GM18870 (cell line): ENCODE results near the gene TMEM183A.

ENCODE experiments used
- ATAC-seq: cut with Tn5 transposase; IDR thresholded peaks from one replicate; pipeline ENCODE4 v1.9.1; 2021; ENCODE audit warnings: moderate library complexity; ENCODE audit not compliant: unreplicated experiment

Gene TMEM183A, protein sequence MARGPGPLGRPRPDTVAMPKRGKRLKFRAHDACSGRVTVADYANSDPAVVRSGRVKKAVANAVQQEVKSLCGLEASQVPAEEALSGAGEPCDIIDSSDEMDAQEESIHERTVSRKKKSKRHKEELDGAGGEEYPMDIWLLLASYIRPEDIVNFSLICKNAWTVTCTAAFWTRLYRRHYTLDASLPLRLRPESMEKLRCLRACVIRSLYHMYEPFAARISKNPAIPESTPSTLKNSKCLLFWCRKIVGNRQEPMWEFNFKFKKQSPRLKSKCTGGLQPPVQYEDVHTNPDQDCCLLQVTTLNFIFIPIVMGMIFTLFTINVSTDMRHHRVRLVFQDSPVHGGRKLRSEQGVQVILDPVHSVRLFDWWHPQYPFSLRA

DNA sequence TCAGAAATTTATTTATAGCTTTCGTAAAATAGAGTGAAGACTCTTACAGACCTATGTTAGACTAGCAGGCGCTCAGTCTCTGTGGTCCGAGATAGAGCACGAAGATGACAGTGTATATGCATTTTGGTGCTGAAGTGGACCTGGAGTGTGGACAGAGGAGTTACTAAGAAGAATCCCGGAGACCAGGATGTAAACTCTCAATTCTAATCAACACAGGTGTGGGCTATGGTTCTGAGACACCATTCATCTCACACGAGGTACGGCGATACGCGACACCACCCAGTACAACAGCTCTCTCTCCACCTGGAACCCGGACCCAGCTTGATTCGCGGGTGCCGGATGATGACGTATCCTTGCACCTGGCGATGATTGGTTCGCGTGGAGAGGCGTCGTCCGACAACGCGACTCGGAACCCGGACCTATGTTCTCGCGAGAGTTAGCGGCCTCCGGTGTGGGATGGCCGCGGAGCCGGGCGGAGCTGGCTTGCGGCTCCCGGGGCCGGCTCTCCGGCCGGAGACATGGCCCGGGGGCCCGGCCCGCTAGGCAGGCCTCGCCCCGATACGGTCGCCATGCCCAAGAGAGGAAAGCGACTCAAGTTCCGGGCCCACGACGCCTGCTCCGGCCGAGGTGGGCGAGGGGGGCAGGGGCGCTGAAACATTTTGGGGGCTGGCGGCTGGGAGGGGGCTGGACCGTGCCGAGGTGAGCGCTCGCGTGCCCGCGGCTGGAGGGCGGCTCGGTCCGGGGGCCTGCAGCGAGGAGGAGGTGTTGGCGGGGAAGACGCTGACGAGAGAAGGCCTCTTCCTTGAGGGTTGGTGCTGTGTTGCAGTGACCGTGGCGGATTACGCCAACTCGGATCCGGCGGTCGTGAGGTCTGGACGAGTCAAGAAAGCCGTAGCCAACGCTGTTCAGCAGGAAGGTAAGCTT, at the start of gene TMEM183A:
Gene TMEM183A (plus strand): TSS at position 427 of the 924 bp plus-strand sequence. CDS start 92 bp downstream, at position 519.
- peak; percentile 74 for ATAC-seq

DNA sequence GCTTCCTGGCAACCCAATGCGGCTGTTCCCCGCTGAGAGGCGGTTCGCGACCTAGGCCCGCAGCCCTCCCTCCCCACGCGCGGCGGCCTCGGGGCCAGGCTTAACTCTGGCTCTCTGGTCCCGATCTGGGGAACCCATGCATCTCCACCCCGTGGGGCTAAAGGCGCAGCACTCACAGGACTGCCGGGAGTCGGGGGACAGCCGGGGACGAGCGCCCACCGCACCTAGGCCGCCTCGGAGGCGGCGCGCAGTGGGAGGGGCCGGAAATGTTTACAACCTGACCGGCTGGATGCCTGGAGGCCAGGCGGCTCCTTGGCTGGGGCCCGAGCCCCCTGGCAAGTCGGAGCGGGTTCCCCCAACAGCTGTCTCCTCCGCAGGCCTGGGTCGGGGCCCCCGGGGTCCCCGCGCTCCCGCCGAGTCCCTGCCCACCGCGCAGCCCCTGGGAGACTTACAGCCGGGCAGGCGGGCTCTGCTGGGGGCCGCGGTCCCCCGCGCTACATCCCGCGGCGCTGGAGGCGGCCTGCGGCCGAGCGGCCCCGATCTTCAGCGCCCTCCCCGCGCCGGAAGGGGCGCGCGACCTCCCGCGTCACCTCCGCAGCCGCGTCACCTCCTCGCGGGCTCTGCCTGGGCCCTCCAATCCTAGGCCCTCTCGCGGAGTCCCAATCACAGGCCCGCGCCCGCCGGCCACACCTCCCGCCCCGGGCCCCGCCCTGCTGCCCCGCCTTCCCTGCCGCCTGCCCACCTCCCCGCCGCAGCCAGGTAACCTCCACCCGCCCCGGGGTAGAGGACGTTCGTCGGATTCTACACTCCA, 49.2 kb upstream of the TMEM183A start, which contains the start of gene ADIPOR1:
Gene ADIPOR1 (minus strand): TSS at position 580 of the 811 bp plus-strand sequence. CDS start 7,242 bp downstream, outside the sequence.
- ATAC-seq: peak; percentile 74

DNA sequence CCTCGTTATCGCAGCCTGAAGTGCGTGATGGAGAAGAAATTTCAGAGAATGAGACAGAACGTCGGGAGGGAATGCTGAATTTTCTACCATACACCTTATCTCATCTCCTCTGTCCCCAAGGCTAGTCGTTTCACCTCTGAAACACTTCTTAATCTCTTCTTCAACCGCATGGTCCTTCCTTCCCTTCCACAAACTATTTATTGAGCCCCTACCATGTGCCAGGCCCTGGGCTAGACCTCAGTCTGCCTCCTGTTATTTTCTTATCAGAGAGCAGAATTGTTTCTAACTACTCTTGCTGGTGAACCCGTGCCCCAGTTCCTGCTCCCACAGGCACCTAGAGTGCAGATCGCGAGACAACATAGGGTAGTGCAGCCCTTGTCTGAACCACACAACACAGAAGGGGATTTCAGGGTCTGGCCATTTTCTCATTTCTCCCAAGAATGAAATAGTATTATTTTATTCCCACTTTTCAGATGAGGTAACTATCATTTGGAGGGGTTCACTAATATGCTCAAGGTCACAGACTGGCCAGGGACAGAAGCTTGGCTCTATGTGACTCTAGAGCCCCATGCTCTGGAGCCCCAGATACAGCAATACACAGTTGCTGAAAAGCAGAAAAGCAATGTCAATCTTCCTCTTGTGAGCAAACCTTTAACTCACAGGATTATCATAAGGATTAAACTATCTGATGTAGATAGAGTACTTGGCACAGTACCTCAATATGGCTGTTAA, 48.5 kb upstream of the TMEM183A start:
- peak; percentile 4 for ATAC-seq

DNA sequence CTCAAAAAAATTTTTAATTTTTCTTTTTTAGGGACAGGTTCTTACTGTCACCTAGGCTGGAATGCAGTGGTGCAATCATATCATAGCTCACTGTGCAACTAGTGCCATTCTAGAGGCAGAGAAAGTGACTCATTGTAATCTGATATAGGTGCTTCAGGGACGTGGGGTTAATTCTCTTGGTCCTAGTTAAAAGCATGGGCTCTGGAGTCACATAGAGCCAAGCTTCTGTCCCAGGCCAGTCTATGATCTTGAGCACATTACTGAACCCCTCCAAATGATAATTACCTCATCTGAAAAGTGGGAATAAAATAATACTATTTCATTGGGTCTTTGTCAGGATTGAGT, 47.9 kb upstream of the TMEM183A start:
- no peak for ATAC-seq

DNA sequence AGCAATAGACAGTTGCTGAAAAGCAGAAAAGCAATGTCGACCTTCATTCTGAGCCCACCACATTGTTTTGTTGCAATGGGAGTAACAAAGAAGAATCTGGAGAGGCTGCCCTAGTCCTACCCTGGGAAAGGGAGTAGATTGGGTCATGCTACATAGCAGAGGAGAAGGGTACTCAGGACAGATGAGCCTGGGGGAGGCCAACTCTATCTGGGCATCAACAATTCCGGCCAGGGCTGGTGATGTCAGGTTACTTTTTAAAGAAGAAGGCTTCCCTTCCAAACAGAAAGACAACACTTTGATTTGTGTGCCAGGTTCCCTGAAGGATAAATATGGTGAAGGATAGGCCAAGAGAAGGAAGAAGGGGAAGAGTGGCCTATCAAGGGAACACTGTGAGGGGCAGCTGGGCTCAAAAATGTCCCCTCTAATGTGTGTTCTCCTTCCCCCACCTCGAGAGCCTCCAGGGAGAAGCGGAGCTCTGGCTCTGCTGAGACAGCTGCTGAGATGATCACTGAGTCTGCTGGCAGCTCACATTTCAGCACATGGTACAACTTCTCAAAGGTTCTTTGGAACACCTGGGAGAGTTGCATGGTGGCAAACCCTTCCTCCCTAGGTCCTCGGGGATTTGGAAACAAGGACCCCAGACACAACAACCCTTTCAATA, 45.8 kb upstream of the TMEM183A start:
- ATAC-seq: no peak

DNA sequence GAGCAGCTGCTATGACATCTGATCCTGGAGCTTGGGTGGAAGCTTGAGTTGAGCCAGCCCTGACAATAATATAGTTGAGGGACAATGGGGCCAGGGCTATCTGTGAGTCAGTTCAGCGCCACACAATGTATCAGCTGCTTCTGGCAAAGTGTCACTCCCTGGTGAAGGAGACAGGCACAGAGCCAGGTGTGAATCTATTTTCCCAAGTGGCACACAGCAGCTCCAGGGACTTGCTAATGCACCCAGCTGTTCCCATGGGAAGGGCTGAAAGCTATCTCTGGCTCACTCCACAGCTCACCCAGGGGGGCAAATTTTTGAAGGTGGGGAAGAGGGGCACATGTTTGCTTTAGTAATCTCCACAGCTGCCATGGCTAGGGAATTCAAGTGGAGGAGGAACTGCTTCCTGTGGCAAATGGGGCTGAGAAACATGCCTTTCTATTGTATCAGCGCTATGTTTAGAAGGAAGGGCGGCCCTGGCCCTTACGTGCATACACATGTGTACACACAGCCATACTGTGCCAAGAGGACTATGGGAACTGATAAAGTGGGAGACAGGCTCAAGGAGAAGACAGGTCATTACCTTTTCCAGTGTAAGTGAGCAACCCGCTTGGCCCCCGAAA, 42.3 kb upstream of the TMEM183A start:
- no peak for ATAC-seq

DNA sequence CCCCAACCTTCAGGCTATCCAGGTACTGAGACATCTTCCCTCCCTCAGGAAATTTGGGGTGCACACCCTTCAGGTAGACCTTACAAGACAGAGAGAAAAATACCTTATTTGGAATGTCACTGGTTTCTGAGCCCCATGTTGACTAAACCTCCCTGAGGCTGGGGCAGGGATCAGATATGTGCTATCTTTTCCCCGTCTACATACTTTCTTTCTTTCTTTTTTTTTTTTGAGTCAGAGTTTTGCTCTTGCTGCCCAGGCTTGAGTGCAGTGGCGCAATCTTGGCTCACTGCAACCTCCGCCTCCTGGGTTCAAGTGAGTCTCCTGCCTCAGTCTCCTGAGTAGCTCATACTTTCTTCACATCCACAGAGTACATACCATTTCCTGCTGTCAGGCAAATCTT, 41.8 kb upstream of the TMEM183A start:
- ATAC-seq: no peak

DNA sequence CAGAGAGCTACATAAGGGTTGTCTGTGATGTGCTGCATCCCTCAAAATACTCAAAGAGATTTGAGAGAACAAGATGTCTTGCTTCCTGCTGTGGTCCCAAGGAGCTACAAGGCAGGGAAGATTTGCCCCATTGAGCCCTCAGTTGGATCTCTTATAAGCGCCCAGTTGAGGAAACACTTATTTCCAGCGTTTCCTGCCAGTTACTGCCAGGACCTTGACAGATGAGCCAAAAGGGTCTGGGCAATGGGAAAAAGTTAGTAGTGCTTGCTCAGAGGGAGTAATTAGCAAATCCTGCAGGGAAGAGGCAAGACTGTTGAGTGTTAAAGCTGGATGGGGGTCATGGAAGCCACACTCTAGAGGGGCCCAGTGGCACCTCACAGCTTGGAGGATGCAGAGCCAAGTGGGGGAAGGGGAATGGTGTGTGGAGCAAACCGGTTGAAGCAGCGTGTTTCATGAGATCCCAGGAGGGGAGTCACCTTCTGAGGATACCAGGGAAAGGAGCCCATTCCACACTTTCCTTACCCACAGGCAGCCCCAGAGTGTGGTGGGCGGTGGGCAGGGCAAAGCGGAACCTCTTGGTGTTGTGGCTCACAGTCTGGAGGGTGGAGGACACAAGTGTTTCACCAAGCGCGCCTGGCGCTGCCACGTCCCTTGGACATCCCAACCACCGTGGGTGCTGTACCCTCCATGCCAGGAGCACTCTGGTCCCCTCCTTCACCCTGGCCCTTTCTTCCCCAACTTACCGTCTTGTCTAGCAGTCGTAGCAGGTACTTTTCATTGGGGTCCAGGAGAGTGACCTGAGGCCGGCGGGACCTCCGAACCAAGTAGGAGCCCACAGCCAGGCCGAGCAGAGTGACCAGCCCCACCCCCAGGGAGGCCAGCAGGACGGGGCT, 40.9 kb upstream of the TMEM183A start:
- no peak for ATAC-seq

DNA sequence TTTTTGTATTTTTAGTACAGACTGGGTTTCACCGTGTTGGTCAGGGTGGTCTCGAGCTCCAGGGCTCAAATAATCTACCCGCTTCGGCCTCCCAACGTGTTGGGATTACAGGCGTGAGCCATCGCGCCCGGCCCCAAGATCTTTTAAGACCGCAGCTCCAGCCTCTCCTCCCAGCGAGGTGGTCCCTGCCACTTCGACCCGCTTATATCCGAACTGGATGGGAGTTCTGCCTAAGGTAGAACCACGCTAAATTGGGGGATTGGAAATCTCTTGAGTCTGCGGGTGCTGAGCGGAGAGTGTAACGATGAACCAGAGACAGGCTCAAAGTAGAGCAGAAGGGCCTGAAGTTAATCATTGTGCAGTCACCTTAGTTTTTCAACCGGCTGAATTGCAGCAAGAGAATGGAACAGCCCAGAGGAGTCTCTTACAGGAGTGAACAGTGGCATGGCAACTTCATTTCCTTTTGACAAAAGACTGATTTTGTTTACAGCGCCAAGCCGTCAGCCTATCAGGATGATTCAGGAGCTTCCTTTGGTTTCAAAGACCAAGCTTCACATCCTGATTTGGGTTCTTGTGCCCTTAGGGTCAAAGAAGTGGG, 39.4 kb upstream of the TMEM183A start:
- ATAC-seq: no peak

DNA sequence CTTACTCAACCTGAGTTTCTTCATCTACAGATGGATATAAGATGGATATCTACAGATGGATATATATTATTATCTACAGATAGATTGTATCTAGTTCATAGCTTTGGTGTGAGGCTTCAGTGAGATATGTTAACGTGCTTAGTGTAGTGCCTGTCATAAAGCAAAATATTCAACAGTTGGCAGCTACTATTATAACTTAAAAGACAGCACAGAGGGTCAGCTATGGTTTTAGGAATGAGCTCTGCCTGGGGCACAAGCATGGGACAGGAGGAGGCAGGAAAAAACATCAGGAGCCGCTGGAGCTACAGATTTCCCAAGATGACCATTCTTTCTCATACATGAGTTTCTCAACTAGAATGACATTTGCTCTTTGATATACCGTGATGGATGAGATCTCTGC, 38.8 kb upstream of the TMEM183A start:
- no peak for ATAC-seq

DNA sequence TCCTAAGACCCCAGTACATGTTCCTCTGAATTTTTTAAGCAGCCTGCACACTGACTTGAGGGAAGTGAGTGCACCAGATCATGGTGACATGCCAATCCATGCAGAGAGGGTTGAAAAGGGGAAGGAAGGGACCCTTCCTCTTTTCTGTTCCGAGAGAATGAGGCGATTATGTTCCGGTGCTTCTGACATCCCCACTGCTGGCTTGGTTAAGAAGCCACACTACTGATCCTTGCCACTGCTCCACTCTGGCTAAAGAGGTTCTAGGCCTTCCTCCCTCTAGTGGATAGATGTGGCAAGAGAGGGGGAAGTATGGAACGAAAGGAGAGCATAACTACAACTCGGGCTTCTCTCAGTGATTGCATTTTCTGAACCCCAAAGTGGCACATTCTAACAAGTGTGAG, 38.3 kb upstream of the TMEM183A start:
- no peak for ATAC-seq

DNA sequence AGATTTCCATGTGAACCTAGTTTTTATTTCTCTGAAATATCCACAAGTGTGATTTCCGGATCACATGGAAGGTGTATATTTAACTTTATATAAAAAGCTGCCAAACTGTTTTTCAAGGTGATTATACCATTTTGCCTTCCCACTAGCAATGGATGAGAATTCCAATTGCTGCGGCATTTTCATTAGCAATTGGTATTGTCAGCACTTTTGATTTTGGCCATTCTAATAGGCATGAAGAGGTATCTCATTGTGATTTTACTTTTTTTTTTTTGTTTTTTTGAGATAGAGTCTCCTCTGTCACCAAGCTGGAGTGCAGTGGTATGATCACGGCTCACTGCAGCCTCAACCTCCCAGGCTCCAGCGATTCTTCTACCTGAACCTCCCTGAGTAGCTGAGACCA, 35.1 kb upstream of the TMEM183A start:
- ATAC-seq: no peak

DNA sequence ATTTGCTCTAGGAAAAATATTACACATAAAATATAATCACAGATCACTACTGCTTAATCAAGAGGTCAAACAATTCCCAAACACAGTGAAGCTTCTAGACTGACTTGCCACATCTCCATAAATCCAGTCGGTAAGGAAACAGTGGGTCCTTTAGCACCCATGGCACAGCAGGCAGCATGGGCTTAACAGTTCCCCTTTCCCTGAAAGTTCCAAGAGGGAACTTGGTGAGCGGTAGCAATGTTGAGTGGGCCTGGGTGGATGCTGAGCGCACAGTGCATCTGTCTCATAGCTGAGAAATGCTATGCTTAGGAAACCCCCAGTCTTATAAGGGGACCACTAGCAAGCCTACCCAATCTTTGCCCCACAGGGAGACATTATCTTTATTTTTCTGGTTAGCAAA, 32.3 kb upstream of the TMEM183A start:
- no peak for ATAC-seq

DNA sequence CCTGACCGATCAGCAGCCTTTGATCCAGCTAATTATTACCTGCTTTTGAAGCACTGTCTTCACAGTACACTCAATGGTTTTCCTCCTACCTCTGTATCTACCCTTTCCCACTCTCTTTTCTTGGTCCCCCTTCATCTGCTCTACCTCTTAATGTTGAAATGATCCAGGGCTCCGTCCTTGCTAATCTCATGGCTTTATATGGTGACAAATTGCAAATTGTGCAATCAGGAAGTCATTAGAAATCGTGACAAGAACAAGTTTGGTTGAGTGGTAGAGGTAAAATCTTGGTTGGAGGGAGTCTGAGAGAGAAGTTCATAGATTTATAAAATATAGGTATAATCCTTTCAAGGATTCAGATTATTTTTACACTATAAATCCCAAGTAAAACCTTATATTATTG, 30.5 kb upstream of the TMEM183A start:
- no peak for ATAC-seq

DNA sequence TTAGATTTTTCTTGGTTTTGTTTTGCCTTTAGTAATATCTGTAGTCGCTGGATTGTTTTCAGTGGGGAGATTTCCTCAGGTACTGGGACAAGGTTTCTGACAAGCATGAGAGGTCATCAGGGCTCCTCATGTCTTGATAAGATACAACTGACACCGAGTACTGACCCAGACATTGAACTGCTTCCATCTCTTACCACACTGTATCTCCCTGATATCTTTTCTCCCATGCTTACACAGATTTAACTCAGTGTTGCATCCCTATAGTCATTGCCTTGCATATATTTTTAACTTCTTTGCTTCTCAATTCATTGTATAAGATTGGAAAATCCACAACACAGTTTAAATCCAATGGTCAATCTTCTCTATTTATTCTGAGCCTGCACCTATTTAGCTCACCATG, 27.7 kb upstream of the TMEM183A start:
- ATAC-seq: no peak

DNA sequence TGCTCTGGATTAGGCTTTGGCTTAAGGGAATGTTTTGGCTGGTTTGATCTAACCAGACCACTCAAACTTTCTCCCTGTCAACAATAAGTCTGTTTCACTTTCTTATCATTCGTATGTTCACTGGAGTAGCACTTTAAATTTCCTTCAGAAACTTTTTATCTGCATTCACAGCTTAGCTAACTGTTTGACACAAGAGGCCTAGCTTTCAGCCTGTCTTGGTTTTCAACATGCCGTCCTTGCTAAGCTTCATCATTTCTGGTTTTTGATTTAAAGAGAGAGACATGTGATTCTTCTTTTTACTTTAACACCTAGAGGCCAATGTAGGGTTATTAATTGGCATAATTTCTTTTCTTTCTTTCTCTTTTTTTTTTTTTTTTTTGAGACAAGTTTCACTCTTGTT, 25.2 kb upstream of the TMEM183A start:
- no peak for ATAC-seq

DNA sequence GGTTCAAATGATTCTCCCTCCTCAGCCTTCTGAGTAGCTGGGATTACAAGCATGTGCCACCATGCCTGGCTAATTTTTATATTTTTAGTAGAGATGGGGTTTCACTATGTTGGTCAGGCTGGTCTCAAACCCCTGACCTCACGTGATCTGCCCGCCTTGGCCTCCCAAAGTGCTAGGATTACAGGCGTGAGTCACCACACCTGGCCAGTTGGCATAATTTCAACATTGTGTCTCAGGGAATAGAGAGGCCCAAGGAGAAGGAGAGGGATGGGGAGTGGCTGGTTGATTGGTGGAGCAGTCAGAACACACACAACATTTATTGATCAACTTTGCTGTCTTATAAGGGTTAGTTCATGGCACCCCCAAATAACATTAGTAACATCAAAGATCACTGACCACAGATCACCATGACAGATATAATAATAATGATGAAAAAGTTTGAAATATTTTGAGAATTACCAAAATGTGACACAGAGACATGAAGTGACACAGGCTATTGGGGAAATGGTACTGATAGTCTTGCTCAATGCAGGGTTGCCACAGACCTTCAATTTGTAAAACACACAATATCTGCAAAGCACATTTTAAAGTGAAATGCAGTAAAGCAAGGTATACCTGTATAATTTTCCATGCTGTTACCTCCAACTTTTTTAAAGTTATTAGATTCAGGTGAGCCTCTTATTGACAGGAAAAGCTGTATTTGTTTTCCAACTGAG, 24.3 kb upstream of the TMEM183A start:
- ATAC-seq: no peak
